Activated B cell treated with CpG ODN at 0.5 μM for 24 hours (primary cell): Measurements from ENCODE around the gene NDOR1. TPM values are rescaled to one million over a fixed set of nuclear protein-coding genes. Genes with fewer than 3 reads are reported as not detected.

Experiments
- ATAC-seq: fragments of 200-7000 bp; cut with Tn5 transposase; one replicate; pipeline ENCODE4 v1.10.0; 2021; ENCODE audit warnings: low read depth, mild to moderate bottlenecking, moderate library complexity
- CTCF ChIA-PET: fragments of 350-600 bp; sonication (Branson Sonifier 250); formaldehyde crosslinking; loops from one replicate; lab custom pipeline; 2021; ENCODE audit warnings: antibody characterized with exemption; lab: Charles Lee
- POLR2A ChIA-PET: fragments of 350-600 bp; sonication (Branson Sonifier 250); formaldehyde crosslinking; loops from one replicate; lab custom pipeline; 2021; ENCODE audit warnings: antibody characterized with exemption; lab: Charles Lee
- DNase-seq: peaks from one replicate; pipeline ENCODE4 v3.0.0; 2022
- H3K27ac Mint-ChIP-seq: one replicate; pipeline ENCODE4 v1.8.0; 2020; ENCODE audit warnings: mixed read lengths
- H3K27me3 Mint-ChIP-seq: one replicate; pipeline ENCODE4 v1.8.0; 2021; ENCODE audit warnings: mixed read lengths
- H3K36me3 Mint-ChIP-seq: one replicate; pipeline ENCODE4 v1.8.0; 2021; ENCODE audit warnings: low read depth, mixed read lengths
- H3K4me1 Mint-ChIP-seq: one replicate; pipeline ENCODE4 v1.8.0; 2021; ENCODE audit warnings: mixed read lengths
- H3K4me3 Mint-ChIP-seq: one replicate; pipeline ENCODE4 v1.8.0; 2020; ENCODE audit warnings: mild to moderate bottlenecking, mixed read lengths
- H3K9me3 Mint-ChIP-seq: one replicate; pipeline ENCODE4 v1.8.0; 2020; ENCODE audit warnings: mixed read lengths
- intact Hi-C: fragments of 100-400 bp; cut with micrococcal nuclease; formaldehyde crosslinking; loops from one replicate; pipeline ENCODE4 v1.15.1; 2024
- total RNA-seq: library from RNA; stranded (reverse); gene quantifications from 2 replicates; pipeline ENCODE4 v1.2.3, GENCODE V29; 2022
- TF ChIP-seq, protein P1 (sequence below): fragments of 200-600 bp; IDR thresholded peaks from one replicate; pipeline ENCODE4 v1.8.0; 2022; ENCODE audit warnings: antibody characterized with exemption, mild to moderate bottlenecking

NDOR1 gene
- total RNA-seq, 1 donor from 2014 or later: 38.7 TPM

DNA sequence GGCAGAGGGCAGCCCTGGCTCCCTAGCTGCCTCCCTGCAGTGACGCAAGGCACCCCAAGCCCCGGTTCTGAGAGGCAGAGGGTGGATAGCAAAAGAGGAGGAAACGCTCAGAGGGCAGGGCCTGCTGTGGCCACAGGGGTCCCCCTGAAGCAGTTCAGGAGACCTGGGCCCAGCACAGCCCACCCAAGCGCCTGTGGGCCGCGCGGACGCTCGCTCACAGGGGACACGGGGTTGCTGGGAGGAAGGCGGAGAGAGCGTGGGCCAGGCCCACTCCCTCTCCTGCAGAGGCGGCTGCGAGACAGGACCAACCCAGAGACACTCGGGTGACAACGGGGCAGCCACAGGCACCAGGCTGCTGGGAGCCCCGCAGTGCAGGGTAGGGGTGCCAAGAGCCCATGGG lies 25.7 kb upstream of the NDOR1 start:
- ATAC-seq: no peak
- DNase-seq: no peak
- Mint-ChIP-seq H3K27ac (no peak overlapping the region), H3K36me3 (peaks cover 64% of the 10 kb centered on the region), H3K4me3 (no peak overlapping the region), H3K4me1 (no peaks in the 10 kb centered on the region), H3K27me3 (no peaks in the 10 kb centered on the region), H3K9me3 (no peaks in the 10 kb centered on the region)
- ChIA-PET POLR2A (no interaction called here), CTCF (no interaction called here)
- intact Hi-C loops: no loop called here
- TF ChIP-seq, protein P1, sequence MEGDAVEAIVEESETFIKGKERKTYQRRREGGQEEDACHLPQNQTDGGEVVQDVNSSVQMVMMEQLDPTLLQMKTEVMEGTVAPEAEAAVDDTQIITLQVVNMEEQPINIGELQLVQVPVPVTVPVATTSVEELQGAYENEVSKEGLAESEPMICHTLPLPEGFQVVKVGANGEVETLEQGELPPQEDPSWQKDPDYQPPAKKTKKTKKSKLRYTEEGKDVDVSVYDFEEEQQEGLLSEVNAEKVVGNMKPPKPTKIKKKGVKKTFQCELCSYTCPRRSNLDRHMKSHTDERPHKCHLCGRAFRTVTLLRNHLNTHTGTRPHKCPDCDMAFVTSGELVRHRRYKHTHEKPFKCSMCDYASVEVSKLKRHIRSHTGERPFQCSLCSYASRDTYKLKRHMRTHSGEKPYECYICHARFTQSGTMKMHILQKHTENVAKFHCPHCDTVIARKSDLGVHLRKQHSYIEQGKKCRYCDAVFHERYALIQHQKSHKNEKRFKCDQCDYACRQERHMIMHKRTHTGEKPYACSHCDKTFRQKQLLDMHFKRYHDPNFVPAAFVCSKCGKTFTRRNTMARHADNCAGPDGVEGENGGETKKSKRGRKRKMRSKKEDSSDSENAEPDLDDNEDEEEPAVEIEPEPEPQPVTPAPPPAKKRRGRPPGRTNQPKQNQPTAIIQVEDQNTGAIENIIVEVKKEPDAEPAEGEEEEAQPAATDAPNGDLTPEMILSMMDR: no peak

DNA sequence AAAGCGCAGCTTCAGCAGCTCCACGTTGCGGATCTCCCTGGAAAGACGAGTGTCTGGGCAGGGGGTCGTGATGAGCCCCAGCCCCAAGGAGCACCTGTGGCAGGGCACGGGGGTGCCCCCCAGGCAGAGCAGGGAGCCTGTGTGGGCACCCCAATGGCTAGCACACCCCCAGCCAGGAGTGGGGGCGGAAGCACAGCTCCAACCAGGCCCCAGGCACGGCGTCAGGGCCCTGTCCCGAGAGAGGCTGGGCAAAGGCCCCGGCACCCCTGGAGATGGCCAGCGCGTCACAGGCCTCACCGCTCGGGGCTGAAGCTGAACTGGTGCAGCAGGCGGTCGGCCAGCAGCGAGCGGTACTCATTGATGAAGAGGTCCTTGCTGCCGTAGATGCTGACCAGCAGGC lies 25.0 kb upstream of the NDOR1 start:
- CTCF ChIA-PET: no interaction called here
- H3K4me3 Mint-ChIP-seq: no peak overlapping the region
- ATAC-seq: no peak
- peaks cover 69% of the 10 kb centered on the region for H3K36me3 Mint-ChIP-seq
- H3K9me3 Mint-ChIP-seq: no peaks in the 10 kb centered on the region
- TF ChIP-seq, protein P1: no peak
- intact Hi-C loops: no loop called here
- no peak for DNase-seq
- POLR2A ChIA-PET: interaction anchor here (1.0 kb wide), 2 partner anchors 9 to 60 kb away, joined by 3 to 4 read pairs; partner anchors contain the start of genes SSNA1 and TUBB4B
- H3K27ac Mint-ChIP-seq: no peak overlapping the region
- H3K4me1 Mint-ChIP-seq: no peaks in the 10 kb centered on the region
- H3K27me3 Mint-ChIP-seq: no peaks in the 10 kb centered on the region

DNA sequence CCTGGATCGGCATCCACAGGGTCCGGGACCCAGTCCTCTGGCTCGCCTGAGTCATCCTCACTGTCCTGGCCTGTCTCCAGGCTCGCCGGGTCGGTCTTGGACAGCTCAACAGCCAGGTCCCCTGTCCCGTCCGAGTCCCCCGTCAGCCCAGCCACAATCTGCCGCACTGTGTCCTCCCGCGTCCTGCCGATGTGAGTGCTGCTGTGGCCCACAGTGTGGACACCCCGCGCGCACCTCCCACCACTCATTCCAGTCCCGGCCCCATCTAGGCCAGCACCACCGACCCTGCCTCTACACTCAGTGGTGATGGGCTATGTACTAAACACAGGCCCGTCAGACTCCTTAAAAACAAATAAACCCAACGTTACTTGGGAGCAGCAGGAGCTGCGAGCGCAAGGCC lies 23.8 kb upstream of the NDOR1 start:
- Mint-ChIP-seq H3K27ac (no peak overlapping the region), H3K4me1 (peaks cover 5% of the 10 kb centered on the region), H3K4me3 (no peak overlapping the region), H3K9me3 (no peaks in the 10 kb centered on the region), H3K36me3 (peaks cover 78% of the 10 kb centered on the region), H3K27me3 (no peaks in the 10 kb centered on the region)
- TF ChIP-seq, protein P1: no peak
- ChIA-PET POLR2A (interaction anchor here (1.0 kb wide), 1 partner anchor 59 kb away, joined by 4 read pairs; the partner anchor contains the start of gene TUBB4B), CTCF (no interaction called here)
- ATAC-seq (no peak), DNase-seq (no peak)
- intact Hi-C loops: no loop called here

DNA sequence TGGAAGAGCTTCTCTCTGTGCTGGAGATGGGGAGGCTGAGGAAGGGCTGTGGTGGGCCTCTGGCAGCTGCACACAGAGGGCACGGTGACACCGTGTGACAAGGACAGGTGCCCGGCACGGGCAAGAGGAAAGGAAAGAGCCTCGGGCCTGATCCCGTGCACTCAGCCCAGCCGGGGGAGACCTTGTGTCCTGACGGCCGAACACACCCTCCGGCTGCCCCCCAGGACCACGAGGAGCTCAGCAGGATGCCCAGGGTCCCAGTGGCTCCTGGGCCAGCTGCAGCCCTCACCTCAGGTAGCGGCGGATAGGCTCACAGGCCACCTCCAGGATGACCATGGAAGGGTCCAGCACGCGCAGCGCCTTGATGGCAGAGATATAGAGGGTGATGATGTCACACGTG lies 22.7 kb upstream of the NDOR1 start:
- CTCF ChIA-PET: no interaction called here
- H3K4me3 Mint-ChIP-seq: no peak overlapping the region
- peaks cover 17% of the 10 kb centered on the region for H3K4me1 Mint-ChIP-seq
- H3K27me3 Mint-ChIP-seq: no peaks in the 10 kb centered on the region
- ATAC-seq: no peak
- TF ChIP-seq, protein P1: no peak
- intact Hi-C loops: no loop called here
- no peak overlapping the region for H3K27ac Mint-ChIP-seq
- peaks cover 77% of the 10 kb centered on the region for H3K36me3 Mint-ChIP-seq
- POLR2A ChIA-PET: no interaction called here
- no peaks in the 10 kb centered on the region for H3K9me3 Mint-ChIP-seq
- DNase-seq: no peak

DNA sequence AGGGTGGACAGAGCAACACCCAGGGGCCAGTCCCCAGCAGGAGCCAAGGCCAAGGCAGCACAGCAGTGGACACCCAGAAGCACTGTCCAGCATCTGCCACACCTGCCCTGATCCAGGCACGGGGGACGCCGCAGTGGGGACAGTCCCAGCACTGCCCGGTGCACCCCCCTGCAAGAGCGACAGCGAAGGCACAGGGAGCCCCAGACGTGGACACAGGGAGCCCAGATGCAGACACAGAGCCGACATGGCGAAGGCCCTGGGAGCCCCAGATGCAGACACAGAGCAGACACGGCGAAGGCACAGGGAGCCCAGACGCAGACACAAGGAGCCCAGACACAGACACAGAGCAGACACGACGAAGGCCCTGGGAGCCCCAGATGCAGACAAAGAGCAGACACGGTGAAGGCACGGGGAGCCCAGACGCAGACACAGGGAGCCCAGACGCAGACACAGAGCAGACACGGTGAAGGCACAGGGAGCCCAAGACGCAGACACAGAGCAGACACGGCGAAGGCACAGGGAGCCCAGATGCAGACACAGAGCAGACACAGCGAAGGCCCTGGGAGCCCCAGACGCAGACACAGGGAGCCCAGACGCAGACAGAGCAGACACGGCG lies 21.4 kb upstream of the NDOR1 start:
- Mint-ChIP-seq H3K27ac (no peak overlapping the region), H3K4me1 (peaks cover 22% of the 10 kb centered on the region)

More for the DNA sequence above, 21.4 kb upstream of the NDOR1 start:
- Mint-ChIP-seq H3K36me3 (peaks cover 75% of the 10 kb centered on the region), H3K4me3 (no peak overlapping the region), H3K27me3 (no peaks in the 10 kb centered on the region), H3K9me3 (no peaks in the 10 kb centered on the region)
- TF ChIP-seq, protein P1: no peak
- ChIA-PET CTCF (no interaction called here), POLR2A (no interaction called here)
- DNase-seq (no peak), ATAC-seq (no peak)
- intact Hi-C loops: no loop called here
